Stimulated activated CD4-positive, alpha-beta T cell treated with anti-CD3 and anti-CD28 coated beads, TNF-alpha, amount 100 ng/mL, for 1 hour (primary cell): ENCODE measurements around the gene FUT2.
"Not testable (repeated sequence)": the region's sequence is repeated elsewhere in the genome, so short reads cannot be mapped to it uniquely, and the experiment has no call there.

Experiments used
- DNase-seq, 3 donors: peaks; one replicate each; pipeline ENCODE4 v3.0.0-alpha.2; 2020; ENCODE audit warnings: low read depth in 3 of 3, low spot score in 1 of 3

The FUT2 gene

GRCh38 chr19:48698046-48698445, 2.3 kb downstream of the FUT2 start:
- no peak for DNase-seq

- DNase-seq: no peak
Measured at GRCh38 chr19:48702701-48703100, 6.9 kb downstream of the FUT2 start.

DNA sequence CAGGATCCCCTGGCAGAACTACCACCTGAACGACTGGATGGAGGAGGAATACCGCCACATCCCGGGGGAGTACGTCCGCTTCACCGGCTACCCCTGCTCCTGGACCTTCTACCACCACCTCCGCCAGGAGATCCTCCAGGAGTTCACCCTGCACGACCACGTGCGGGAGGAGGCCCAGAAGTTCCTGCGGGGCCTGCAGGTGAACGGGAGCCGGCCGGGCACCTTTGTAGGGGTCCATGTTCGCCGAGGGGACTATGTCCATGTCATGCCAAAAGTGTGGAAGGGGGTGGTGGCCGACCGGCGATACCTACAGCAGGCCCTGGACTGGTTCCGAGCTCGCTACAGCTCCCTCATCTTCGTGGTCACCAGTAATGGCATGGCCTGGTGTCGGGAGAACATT, 7.5 kb downstream of the FUT2 start:
- DNase-seq: no peak

DNA sequence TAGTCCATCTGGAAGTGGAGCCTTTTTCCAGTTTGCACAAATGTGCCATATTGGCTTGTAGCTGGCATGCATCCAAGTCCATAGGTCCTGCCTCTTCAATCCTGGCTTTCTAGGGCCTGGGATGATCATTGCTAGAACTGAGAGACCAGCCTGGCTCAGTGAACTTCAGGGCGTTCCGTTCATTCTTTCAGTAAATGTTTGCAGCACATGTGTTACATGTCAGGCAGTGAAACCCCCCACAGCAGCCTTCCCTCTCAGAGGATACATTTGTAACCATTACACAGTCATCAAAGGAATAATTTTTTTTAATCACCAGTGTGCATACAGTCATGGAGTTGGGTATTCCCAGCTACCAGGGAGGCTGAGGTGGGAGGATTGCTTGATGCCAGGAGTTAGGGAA, 9.7 kb downstream of the FUT2 start:
- no peak for DNase-seq

GRCh38 chr19:48708471-48708870, 12.7 kb downstream of the FUT2 start:
- no peak for DNase-seq

- no peak for DNase-seq
Measured at GRCh38 chr19:48711106-48711662, 15.4 kb downstream of the FUT2 start.

DNA sequence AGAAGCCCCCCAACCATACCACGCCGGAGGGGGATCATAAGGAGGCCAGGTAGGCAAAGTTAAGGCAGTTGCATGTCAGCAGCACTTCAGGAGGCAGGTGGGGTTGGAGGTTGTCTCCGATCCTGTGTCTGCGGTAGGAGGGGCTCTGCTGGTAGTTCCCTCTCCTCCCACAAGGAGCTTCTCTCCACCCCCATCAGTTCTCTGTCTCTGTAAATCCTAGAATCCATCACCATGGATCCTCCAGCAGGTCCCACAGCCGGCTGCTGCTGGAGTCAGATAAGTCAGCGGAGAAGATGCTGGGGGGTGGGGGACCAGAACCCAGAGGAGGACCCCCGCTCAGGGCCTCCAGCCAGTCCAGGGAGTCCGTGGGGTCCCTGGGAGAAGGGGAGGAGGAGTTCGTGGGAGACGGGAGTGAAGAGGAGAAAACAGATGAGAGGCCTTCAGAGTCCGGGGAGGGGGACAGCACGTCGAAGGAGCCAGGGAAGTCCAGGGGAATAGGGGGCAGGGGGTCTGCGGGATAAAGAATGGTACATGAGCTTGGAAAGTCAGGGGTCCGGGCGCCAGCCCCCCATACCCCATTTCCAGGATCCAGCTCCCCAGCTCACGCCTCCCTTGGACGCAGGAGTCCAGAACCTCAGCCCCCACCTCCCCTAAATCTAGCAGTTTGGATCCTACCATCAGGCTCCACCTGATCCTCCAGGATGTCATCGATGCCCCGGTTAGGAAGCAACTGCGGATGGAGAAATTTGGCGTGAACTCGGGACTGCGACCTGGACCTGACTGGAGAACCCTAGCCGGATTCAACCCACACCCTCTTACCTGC, 17.5 kb downstream of the FUT2 start:
- DNase-seq: no peak

DNA sequence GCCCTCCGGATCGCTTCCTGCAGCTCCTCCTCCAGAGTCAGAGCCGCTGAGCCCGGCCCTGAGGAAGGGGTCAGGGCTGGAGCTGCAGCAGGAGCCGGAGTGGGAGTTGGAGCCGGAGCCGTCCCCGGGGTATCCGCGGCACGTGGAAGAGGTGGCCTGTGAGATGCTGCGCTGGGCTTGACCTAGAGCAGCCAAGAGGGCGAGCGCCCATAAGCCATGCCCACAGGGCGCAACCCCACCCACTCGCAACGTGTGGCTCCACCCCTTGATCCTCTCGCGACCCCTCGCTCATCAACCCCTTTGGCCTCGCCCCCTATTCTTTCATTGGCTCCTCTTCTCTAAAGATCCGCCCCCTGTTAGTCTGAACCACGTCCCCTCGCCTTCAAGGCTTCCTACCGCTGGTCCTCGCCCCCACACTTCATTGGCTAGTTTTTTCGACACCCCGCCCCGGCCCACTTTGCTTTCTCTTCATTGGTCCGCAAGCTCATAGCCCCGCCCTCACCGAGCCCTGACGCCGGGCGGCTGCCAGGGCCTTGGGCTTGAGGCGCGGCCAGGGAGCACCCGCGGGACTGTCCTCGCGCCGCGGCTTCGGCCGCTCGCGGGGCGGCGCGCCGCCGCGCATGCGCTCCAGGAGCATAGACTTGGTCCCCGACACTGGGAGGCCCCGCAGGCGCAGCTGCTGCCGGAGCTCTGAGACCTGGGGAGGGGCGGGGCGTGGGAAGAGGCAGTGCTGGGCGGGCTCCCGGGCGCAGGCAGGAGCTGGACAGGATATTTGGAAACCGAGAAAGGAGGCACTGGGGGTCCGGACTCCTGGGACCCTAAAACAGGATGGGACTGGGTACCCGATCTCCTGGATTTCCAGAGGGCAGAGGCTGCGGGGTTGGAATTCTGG, 18.3 kb downstream of the FUT2 start:
- DNase-seq: peak; percentile 89 to 91 (median 90)

DNA sequence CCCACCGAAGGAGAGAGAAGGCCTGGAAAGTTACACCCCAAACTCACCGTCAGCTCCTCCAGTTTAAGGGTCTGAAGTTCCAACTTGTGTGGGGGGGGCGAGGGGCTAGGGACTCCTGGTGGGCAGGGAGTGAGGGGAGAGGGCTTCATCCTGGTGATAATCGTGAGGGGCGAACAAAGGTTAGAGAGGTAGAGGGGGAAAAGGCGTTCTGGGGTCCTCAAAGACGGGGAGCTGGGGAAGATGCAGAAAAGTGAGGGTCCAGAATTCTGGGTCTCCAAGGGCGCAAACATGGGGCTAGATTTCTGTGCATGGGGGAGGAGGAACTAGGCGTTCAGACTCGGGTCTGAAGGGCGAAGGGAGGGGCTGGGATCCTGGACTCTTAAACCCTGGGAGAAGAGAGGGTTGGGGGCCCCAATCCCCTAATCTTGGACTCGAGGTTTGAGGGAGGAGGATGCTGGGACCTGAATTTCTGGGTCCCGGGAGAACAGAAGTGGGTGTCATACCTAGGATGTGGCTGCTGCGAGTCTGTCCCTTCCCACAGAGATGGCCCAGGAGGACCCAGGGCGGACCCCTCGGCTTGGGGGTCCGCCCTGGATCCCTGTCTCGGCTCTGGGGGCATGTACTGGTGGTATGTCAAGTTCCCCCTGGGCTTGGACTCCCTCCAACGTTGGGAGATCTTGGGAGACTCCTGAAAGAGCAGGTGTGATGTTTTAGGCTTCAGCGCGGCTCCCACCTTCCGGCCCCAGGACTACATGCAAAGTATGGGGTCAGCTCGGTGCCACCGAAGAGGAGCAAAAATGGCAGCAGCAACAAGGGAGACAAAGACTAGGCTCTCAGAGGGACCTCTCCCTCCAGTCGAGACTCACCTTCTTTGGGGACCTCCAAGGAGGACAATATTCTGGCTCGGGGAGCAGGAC, 19.2 kb downstream of the FUT2 start:
- no peak for DNase-seq

DNA sequence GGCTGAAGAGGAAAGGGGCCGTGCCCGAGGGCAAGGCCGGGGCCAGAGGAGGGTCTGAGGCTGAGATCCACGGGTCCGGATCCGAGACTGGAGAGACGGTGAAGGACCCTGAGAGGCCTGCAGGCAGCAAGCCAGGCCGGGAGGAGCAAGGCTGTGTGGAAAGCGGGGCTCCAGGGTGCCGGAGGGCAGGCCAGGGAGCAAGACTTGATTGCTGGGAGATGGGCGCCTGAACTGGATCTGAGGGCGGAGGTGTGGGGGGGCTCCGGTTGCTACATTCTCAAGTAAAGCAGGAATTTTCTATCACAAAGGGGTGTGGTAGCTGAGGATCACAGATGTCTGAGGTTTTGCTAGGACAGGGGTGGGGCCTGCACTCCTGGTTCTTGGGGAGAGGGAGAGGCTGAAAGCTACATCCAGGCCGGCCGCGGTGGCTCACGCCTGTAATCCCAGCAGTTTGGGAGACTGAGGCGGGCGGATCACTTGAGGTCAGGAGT, 20.0 kb downstream of the FUT2 start:
- no peak for DNase-seq

- no peak for DNase-seq
Measured at GRCh38 chr19:48716562-48717291, 21.0 kb downstream of the FUT2 start.

DNA sequence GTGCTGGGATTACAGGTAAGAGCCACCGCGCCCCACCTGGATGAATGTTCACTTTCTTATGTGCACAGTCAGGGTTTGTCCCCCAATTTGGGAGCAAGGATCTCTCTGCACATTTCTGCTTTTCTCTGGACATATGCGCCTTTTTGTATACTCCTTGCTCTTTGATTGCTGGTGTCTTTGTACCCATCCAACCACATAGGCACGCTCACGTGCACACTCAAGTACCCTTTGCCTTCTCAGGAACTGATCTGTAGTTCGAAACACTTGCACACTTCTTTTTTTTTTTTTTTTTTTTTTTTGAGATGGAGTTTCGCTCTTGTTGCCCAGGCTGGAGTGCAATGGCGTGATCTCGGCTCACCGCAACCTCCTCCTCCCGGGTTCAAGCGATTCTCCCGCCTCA, 22.3 kb downstream of the FUT2 start:
- not testable (repeated sequence) for DNase-seq

DNA sequence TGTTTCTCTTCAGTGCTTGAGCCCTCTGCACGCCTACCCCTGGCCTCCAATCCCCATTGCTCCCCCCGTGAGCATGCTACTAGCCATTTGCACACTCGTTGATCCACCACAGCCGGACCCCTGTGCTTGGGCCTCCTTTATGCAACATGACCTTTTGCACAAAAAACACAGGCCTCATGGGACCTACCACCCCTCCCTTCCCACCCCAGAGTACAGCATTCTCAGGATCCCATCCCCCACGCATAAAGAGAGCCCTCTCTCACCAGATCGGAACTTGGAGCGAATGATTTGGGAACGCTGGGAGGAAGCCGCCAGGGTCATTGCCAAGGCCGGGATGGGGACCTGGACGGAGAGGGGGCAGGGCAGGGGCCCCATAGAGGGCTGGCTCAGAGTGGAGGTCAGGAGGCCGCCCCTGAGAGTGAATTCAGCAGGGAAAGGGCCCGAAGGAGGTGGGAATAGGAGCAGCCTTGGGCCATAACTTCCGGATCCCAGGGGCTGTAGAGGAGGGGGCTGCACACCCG, 23.0 kb downstream of the FUT2 start:
- DNase-seq: no peak

DNA sequence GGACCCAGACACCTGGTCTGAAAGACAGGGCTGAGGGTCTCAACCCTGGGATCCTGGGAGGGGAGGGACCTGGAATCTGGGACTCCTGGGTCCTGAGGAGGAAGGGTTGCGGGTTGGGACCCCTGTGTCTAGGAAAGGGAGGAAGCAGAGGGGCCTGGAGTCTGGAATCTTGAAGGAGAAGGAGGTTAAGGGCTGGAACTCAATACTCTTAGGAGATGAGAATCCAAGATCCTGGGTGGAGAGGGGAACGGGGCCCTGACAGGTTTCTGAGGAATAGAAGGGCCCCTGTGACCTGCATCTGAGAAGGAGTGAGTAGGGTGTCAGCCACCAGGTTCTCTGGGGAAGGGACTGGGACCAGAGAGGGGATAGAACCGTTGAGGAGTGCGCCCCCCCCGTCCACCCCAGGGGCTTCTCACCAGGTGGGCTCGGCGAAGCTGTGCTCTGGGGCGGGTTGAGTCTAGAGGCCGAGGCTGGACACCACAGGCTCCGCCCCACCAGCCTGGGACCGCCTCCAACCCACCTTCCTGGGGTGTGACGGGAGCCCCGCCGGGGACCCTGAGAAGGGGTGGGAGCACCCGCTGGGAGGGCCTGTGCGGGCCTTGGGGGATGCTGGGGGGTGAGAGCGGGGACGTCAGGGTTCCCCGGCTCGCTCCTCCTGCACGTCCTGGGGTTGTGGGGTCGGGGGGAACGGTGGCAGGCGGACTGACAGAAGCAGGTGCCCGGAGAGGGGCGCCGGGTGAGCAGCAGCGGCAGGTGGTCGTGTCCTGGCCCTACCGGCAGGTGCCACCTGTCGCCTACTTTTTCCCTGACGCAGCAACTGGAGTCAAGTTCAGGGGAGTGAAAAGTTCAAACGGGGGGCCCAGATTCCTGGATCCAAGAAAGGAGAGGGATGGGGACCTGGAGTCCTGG, 23.7 kb downstream of the FUT2 start, which contains the start of gene MAMSTR:
TSS of gene MAMSTR (minus strand) at position 463 of the 909 bp plus-strand sequence. CDS start 694 bp downstream, outside the sequence.
- no peak for DNase-seq

DNA sequence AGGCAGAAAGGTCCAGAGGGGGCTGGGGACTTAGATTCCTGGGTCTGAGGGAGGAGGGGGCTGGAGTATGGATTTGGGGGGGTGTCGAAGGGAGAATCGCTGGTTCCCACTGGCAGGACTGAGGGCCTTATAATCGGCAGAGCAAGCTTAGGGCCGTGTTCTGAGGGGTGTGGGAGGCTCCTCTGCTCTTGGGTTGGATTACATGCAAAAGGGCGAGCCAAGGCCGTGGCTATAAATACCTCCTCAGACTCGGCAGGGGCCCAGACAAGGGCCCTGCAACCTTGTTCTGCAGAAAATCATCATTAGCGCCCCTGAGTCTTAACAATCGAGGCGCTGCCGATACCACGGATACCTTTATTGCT, 24.5 kb downstream of the FUT2 start:
- no peak for DNase-seq

DNA sequence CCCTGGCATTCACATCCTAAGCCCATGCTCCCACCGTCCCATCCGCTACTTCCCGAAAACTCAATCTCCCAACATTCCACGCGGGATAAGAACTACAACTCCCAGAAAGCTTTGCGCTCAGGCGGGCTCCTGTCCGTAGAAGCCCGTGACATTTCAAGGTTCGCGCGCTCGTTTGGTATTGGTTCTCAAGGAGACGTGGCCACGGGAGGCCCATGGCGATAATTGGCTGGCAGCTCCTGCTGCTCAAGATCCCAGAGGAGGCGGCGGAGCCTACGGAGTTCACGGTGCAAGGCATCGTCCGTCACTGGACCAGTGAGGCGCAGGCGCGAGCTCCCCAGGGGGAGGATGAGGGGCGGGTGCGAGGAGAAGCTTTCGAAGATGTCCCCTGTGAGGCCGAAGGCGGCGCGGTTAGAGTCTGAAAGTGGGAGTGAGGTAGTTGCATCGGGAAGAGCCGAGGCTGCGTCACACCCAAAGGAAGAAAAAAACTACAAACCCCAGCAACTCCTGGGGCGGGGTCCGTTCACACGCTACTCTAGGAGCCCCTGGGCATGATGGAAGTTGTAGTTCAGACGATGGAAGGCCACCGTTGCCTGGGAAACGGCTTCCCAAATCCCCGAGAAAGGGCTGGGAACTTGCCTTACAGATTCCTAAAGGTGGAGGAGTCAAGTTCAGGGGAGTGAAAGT, 25.0 kb downstream of the FUT2 start:
- peak; percentile 65 to 79 (median 68) for DNase-seq

GRCh38 chr19:48722196-48722708, 26.5 kb downstream of the FUT2 start:
- DNase-seq: no peak
